Activated CD4-positive, alpha-beta T cell treated with anti-CD3 and anti-CD28 coated beads for 36 hours (primary cell): Measurements from ENCODE around the gene PVR. TPM values are rescaled to one million over a fixed set of nuclear protein-coding genes. Genes with fewer than 3 reads are reported as not detected.
"Not testable (repeated sequence)": the region's sequence is repeated elsewhere in the genome, so short reads cannot be mapped to it uniquely, and the experiment has no call there.

ENCODE experiments used
- ATAC-seq: fragments of 200-7000 bp; cut with Tn5 transposase; one replicate; pipeline ENCODE4 v1.10.0; 2021; ENCODE audit warnings: mild to moderate bottlenecking, moderate library complexity
- CTCF ChIA-PET: fragments of 350-600 bp; sonication (Branson Sonifier 250); formaldehyde crosslinking; loops from one replicate; lab custom pipeline; 2021; ENCODE audit warnings: antibody characterized with exemption; lab: Charles Lee
- POLR2A ChIA-PET: fragments of 350-600 bp; sonication (Branson Sonifier 250); formaldehyde crosslinking; loops from one replicate; lab custom pipeline; 2021; ENCODE audit warnings: antibody characterized with exemption, inconsistent platforms; lab: Charles Lee
- DNase-seq: peaks from one replicate; pipeline ENCODE4 v3.0.0-alpha.2; 2020
- H3K27ac Mint-ChIP-seq: one replicate; pipeline ENCODE4 v1.8.0; 2021; ENCODE audit warnings: mixed read lengths
- H3K27me3 Mint-ChIP-seq: one replicate; pipeline ENCODE4 v1.8.0; 2021; ENCODE audit warnings: mixed read lengths
- H3K36me3 Mint-ChIP-seq: one replicate; pipeline ENCODE4 v1.8.0; 2021; ENCODE audit warnings: low read depth, mixed read lengths
- H3K4me1 Mint-ChIP-seq: one replicate; pipeline ENCODE4 v1.8.0; 2021; ENCODE audit warnings: mixed read lengths
- H3K4me3 Mint-ChIP-seq: one replicate; pipeline ENCODE4 v1.8.0; 2021; ENCODE audit warnings: mild to moderate bottlenecking, moderate library complexity, mixed read lengths
- H3K9me3 Mint-ChIP-seq: one replicate; pipeline ENCODE4 v1.8.0; 2021; ENCODE audit warnings: low read depth, mixed read lengths
- intact Hi-C, 2 experiments: fragments of 100-400 bp; cut with DNase I in 1 of 2; cut with micrococcal nuclease in 1 of 2; formaldehyde crosslinking; loops; one replicate each; pipeline versions ENCODE4 v1.14.2 to v1.15.1; 2022 to 2024; cut with DNase I, micrococcal nuclease
- total RNA-seq, 2 experiments: library from RNA; stranded (reverse); gene quantifications; one replicate each; pipeline ENCODE4 v1.2.3, GENCODE V29; 2021

The PVR gene
- total RNA-seq, 2 experiments from 2014 or later: 10.9 to 11.3 TPM

GRCh38 chr19:44662691-44663385 lies 19.1 kb downstream of the PVR start:
- intact Hi-C loops: no loop called here
- POLR2A ChIA-PET: interaction anchor here (0.6 kb wide), 1 partner anchor 108 kb away, joined by 4 read pairs; no protein-coding TSS in a partner anchor
- Mint-ChIP-seq H3K4me3 (no peak overlapping the region), H3K9me3 (no peaks in the 10 kb centered on the region), H3K27ac (no peak overlapping the region), H3K27me3 (no peaks in the 10 kb centered on the region), H3K36me3 (no peaks in the 10 kb centered on the region), H3K4me1 (no peaks in the 10 kb centered on the region)
- CTCF ChIA-PET: interaction anchor here (0.9 to 1.7 kb wide), 6 partner anchors 8 to 131 kb away, joined by 3 to 6 read pairs (median 4); no protein-coding TSS in a partner anchor
- DNase-seq (no peak), ATAC-seq (no peak)

- no peak for DNase-seq
- CTCF ChIA-PET: interaction anchor here (0.9 to 1.7 kb wide), 5 partner anchors 9 to 129 kb away, joined by 3 to 6 read pairs (median 4); no protein-coding TSS in a partner anchor
- no peaks in the 10 kb centered on the region for H3K36me3 Mint-ChIP-seq
These were observed 20.3 kb downstream of the PVR start for GRCh38 chr19:44663996-44664395.

GRCh38 chr19:44664976-44665375 lies 21.3 kb downstream of the PVR start:
- ChIA-PET CTCF (no interaction called here), POLR2A (no interaction called here)
- H3K27ac Mint-ChIP-seq: no peak overlapping the region
- DNase-seq (no peak), ATAC-seq (no peak)
- no peaks in the 10 kb centered on the region for H3K27me3 Mint-ChIP-seq
- intact Hi-C loops: no loop called here
- no peaks in the 10 kb centered on the region for H3K9me3 Mint-ChIP-seq
- H3K4me3 Mint-ChIP-seq: no peak overlapping the region
- H3K4me1 Mint-ChIP-seq: no peaks in the 10 kb centered on the region
- no peaks in the 10 kb centered on the region for H3K36me3 Mint-ChIP-seq

More at GRCh38 chr19:44663996-44664395, 20.3 kb downstream of the PVR start:
- Mint-ChIP-seq H3K4me1 (no peaks in the 10 kb centered on the region), H3K4me3 (no peak overlapping the region), H3K9me3 (no peaks in the 10 kb centered on the region), H3K27ac (no peak overlapping the region), H3K27me3 (no peaks in the 10 kb centered on the region)
- intact Hi-C loops: no loop called here
- ATAC-seq: no peak
- POLR2A ChIA-PET: interaction anchor here (0.6 kb wide), 1 partner anchor 16 kb away, joined by 3 read pairs; no protein-coding TSS in a partner anchor

GRCh38 chr19:44666852-44667556 lies 23.3 kb downstream of the PVR start:
- ATAC-seq (peak; percentile 50), DNase-seq (no peak)
- Mint-ChIP-seq H3K27me3 (no peaks in the 10 kb centered on the region), H3K4me1 (no peaks in the 10 kb centered on the region), H3K4me3 (no peak overlapping the region), H3K36me3 (no peaks in the 10 kb centered on the region), H3K27ac (no peak overlapping the region), H3K9me3 (no peaks in the 10 kb centered on the region)
- ChIA-PET CTCF (no interaction called here), POLR2A (no interaction called here)
- intact Hi-C loops: no loop called here

GRCh38 chr19:44668985-44669764 lies 25.5 kb downstream of the PVR start:
- Mint-ChIP-seq H3K9me3 (no peaks in the 10 kb centered on the region), H3K27ac (no peak overlapping the region), H3K36me3 (no peaks in the 10 kb centered on the region), H3K4me3 (no peak overlapping the region), H3K27me3 (no peaks in the 10 kb centered on the region), H3K4me1 (no peaks in the 10 kb centered on the region)
- DNase-seq (peak; percentile 24), ATAC-seq (peak; percentile 62)
- intact Hi-C loops: no loop called here
- CTCF ChIA-PET: interaction anchor here (0.8 kb wide), 1 partner anchor 12 kb away, joined by 3 read pairs; no protein-coding TSS in a partner anchor
- POLR2A ChIA-PET: no interaction called here

- H3K4me1 Mint-ChIP-seq, POLR2A ChIA-PET, H3K27me3 Mint-ChIP-seq, H3K27ac Mint-ChIP-seq, H3K9me3 Mint-ChIP-seq, intact Hi-C loops, H3K4me3 Mint-ChIP-seq, ATAC-seq, DNase-seq, H3K36me3 Mint-ChIP-seq: not testable (repeated sequence)
- CTCF ChIA-PET: interaction anchor here (0.8 kb wide), 1 partner anchor 13 kb away, joined by 3 read pairs; no protein-coding TSS in a partner anchor
These were observed 26.3 kb downstream of the PVR start for GRCh38 chr19:44670027-44670426.

GRCh38 chr19:44671400-44671799 lies 27.7 kb downstream of the PVR start, which contains the start of gene CEACAM19:
TSS of gene CEACAM19 (plus strand) at chr19:44671482. CDS start at chr19:44671932, 450 bp downstream.
- Mint-ChIP-seq H3K27ac (no peak within 1 kb of the TSS), H3K36me3 (no peaks in the 10 kb centered on the region), H3K4me3 (no peak within 1 kb of the TSS), H3K9me3 (no peaks in the 10 kb centered on the region), H3K4me1 (no peaks in the 10 kb centered on the region), H3K27me3 (no peaks in the 10 kb centered on the region)
- ChIA-PET CTCF (interaction anchor here (0.6 kb wide), 1 partner anchor 15 kb away, joined by 3 read pairs; no protein-coding TSS in a partner anchor), POLR2A (no interaction called here)
- ATAC-seq: peak; percentile 22
- intact Hi-C loops: no loop called here
- no peak for DNase-seq

GRCh38 chr19:44672226-44672625 lies 28.5 kb downstream of the PVR start:
- Mint-ChIP-seq H3K4me1 (no peaks in the 10 kb centered on the region), H3K9me3 (no peaks in the 10 kb centered on the region), H3K27me3 (no peaks in the 10 kb centered on the region), H3K27ac (no peak overlapping the region), H3K4me3 (no peak overlapping the region), H3K36me3 (no peaks in the 10 kb centered on the region)
- intact Hi-C loops: no loop called here
- DNase-seq (no peak), ATAC-seq (no peak)
- ChIA-PET CTCF (interaction anchor here (0.6 to 0.9 kb wide), 2 partner anchors 10 to 14 kb away, joined by 3 read pairs; no protein-coding TSS in a partner anchor), POLR2A (no interaction called here)

- Mint-ChIP-seq H3K36me3 (no peaks in the 10 kb centered on the region), H3K27me3 (no peaks in the 10 kb centered on the region), H3K27ac (no peak overlapping the region), H3K4me1 (no peaks in the 10 kb centered on the region), H3K9me3 (no peaks in the 10 kb centered on the region), H3K4me3 (no peak overlapping the region)
- no peak for DNase-seq
- ChIA-PET POLR2A (no interaction called here), CTCF (interaction anchor here (0.7 kb wide), 1 partner anchor 19 kb away, joined by 3 read pairs; no protein-coding TSS in a partner anchor)
- intact Hi-C loops: no loop called here
- ATAC-seq: no peak
These were observed 29.8 kb downstream of the PVR start for GRCh38 chr19:44673510-44673909.

- H3K27me3 Mint-ChIP-seq: no peaks in the 10 kb centered on the region
- CTCF ChIA-PET: interaction anchor here (0.8 to 1.1 kb wide), 2 partner anchors 26 to 95 kb away, joined by 3 read pairs; no protein-coding TSS in a partner anchor
- no peak overlapping the region for H3K27ac Mint-ChIP-seq
These were observed 31.8 kb downstream of the PVR start for GRCh38 chr19:44675521-44675920.

More at GRCh38 chr19:44675521-44675920, 31.8 kb downstream of the PVR start:
- no peak for DNase-seq
- H3K9me3 Mint-ChIP-seq: no peaks in the 10 kb centered on the region
- H3K36me3 Mint-ChIP-seq: no peaks in the 10 kb centered on the region
- ATAC-seq: no peak
- POLR2A ChIA-PET: no interaction called here
- no peaks in the 10 kb centered on the region for H3K4me1 Mint-ChIP-seq
- intact Hi-C loops: no loop called here
- H3K4me3 Mint-ChIP-seq: no peak overlapping the region
